ENCODE measurements around the gene SPATA24. TPM values are rescaled to one million over a fixed set of nuclear protein-coding genes. Genes with fewer than 3 reads are reported as not detected.

The SPATA24 gene
- total and polyA plus RNA-seq, 2 of the 13 experiments (the other 11 are each of a cell fraction or from before 2014, with no cell fraction given): 6.0 to 11.1 TPM

DNA sequence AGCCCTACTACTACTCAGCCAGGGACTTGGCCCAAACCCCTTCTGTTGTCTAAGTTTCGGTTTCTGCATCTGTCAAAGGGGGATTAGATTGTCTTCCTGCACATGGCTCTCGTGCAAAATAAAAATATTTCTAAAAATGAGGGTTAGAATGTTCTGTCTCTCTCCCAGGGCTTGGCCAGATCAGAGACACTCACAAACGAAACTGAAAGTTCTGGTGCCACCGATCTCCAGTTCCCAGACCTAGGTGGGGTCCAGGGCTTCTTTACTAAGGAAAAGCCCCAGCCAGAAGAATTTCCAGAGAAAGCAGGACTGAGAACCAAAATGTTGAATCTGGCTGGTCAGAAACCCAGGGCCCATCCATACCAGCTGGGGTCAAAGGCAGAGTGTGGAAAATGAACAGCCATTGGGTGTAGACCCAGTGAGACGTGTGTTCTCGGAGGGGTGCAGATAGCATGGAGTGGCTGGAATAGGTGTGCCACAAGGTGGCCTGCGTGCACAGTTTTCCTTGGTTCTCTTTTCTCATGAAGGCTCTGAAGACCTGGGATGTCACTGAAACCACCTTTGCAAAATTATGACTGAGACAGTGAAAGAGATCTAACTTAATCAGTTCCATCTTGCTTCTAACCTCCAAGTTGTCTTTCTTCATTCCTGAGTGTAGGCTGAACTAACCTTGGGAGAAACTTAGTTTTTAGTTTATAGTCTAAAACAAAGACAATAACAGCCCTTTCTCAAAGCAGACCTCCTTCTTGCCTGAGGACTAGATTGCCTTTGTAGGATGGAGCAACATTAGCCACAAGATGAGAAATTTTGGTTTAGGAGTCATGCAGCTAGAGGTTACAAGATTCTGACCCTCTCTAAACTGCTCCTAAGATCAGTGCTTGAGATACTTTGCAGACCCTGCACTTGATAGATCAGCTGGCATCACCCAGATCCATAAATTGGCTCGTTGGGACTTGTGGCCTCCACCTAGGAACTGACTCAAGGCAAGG, 18.5 kb downstream of the SPATA24 start (continued):
- TF ChIP-seq ZNF891 (CRISPR knock-in tag; IDR thresholded peaks at IDR 0.05) (no peak), MIER3 (CRISPR knock-in tag; IDR thresholded peaks at IDR 0.05; ENCODE audit: borderline replicate concordance) (0 out of 2 replicates have a peak, but pooled peaks have one; percentile 62), ZNF709 (CRISPR knock-in tag; IDR thresholded peaks at IDR 0.05) (no peak), MBNL3 (CRISPR knock-in tag; conservative IDR thresholded peaks at IDR 0.05) (no peak), NFIC (IDR thresholded peaks at IDR 0.05; ENCODE audit: low read length) (no peak), ZNF549 (CRISPR knock-in tag; IDR thresholded peaks at IDR 0.05) (no peak), AHDC1 (CRISPR knock-in tag; IDR thresholded peaks at IDR 0.05; ENCODE audit: borderline replicate concordance) (no peak), NFRKB (IDR thresholded peaks at IDR 0.05) (no peak), KMT2A (CRISPR knock-in tag; IDR thresholded peaks at IDR 0.05) (0 out of 2 replicates have a peak, but pooled peaks have one; percentile 41), ZSCAN30 (CRISPR knock-in tag; IDR thresholded peaks at IDR 0.05) (no peak), ZNF605 (CRISPR knock-in tag; IDR thresholded peaks at IDR 0.05) (no peak), NCOA2 (CRISPR knock-in tag; IDR thresholded peaks at IDR 0.05) (peak; percentile 46; the same call in 1 of the 2 replicates), ZFP37 (CRISPR knock-in tag; IDR thresholded peaks at IDR 0.05; ENCODE audit: borderline replicate concordance) (no peak), RERE (CRISPR knock-in tag; IDR thresholded peaks at IDR 0.05; ENCODE audit: low read depth) (no peak), RCOR2 (CRISPR knock-in tag; IDR thresholded peaks at IDR 0.05) (no peak)
- TF ChIP-seq, protein P1, sequence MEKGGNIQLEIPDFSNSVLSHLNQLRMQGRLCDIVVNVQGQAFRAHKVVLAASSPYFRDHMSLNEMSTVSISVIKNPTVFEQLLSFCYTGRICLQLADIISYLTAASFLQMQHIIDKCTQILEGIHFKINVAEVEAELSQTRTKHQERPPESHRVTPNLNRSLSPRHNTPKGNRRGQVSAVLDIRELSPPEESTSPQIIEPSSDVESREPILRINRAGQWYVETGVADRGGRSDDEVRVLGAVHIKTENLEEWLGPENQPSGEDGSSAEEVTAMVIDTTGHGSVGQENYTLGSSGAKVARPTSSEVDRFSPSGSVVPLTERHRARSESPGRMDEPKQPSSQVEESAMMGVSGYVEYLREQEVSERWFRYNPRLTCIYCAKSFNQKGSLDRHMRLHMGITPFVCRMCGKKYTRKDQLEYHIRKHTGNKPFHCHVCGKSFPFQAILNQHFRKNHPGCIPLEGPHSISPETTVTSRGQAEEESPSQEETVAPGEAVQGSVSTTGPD (CRISPR knock-in tag; IDR thresholded peaks at IDR 0.05): no peak
- TF ChIP-seq, protein P2, sequence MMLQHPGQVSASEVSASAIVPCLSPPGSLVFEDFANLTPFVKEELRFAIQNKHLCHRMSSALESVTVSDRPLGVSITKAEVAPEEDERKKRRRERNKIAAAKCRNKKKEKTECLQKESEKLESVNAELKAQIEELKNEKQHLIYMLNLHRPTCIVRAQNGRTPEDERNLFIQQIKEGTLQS (CRISPR knock-in tag; IDR thresholded peaks at IDR 0.05): no peak

Measured in HepG2 (cell line).